IMR-90 (cell line): ENCODE results near the gene ACKR2.

Experiments used
- CEBPB ChIP-seq: IDR thresholded peaks from 2 replicates; pipeline ENCODE4 v1.6.1; 2012; ENCODE audit warnings: low read depth, low read length, improper control_type of control experiment
- CHD1 ChIP-seq: IDR thresholded peaks from 2 replicates; pipeline ENCODE4 v1.6.1; 2012; ENCODE audit warnings: low read depth, low read length, improper control_type of control experiment
- CTCF ChIP-seq: conservative IDR thresholded peaks from 2 replicates; pipeline ENCODE4 v1.5.1; 2012; ENCODE audit warnings: mild to moderate bottlenecking, low read depth, low read length, improper control_type of control experiment
- MAZ ChIP-seq: IDR thresholded peaks from 2 replicates; pipeline ENCODE4 v1.6.1; 2012; ENCODE audit warnings: low read depth, mild to moderate bottlenecking, low read length, improper control_type of control experiment, moderate library complexity, borderline replicate concordance
- POLR2A ChIP-seq: IDR thresholded peaks from 2 replicates; pipeline ENCODE4 v1.6.1; 2012; ENCODE audit warnings: mild to moderate bottlenecking, low read depth, low read length
- RAD21 ChIP-seq: IDR thresholded peaks from 2 replicates; pipeline ENCODE4 v1.6.1; 2012; ENCODE audit warnings: low read length, improper control_type of control experiment
- RCOR1 ChIP-seq: IDR thresholded peaks from 2 replicates; pipeline ENCODE4 v1.6.1; 2012; ENCODE audit warnings: mild to moderate bottlenecking, low read length, improper control_type of control experiment; ENCODE audit not compliant: insufficient replicate concordance
- RFX5 ChIP-seq: IDR thresholded peaks from 2 replicates; pipeline ENCODE4 v1.8.0; 2012; ENCODE audit warnings: low read depth, mild to moderate bottlenecking, low read length, moderate library complexity
- SMC3 ChIP-seq: fragments of 150-350 bp; IDR thresholded peaks from 2 replicates; pipeline ENCODE4 v1.6.1; 2016; ENCODE audit warnings: low read depth, mild to moderate bottlenecking, antibody characterized with exemption, low read length, moderate library complexity
- TF ChIP-seq, protein P1 (sequence below): fragments of 150-350 bp; IDR thresholded peaks from 2 replicates; pipeline ENCODE4 v1.6.1; 2016; ENCODE audit warnings: low read depth, mild to moderate bottlenecking, low read length, moderate library complexity, borderline replicate concordance
- TF ChIP-seq, protein P2 (sequence below): fragments of 150-350 bp; IDR thresholded peaks from 2 replicates; pipeline ENCODE4 v1.6.1; 2017; ENCODE audit warnings: mild to moderate bottlenecking, antibody characterized with exemption, low read length, low read depth

DNA sequence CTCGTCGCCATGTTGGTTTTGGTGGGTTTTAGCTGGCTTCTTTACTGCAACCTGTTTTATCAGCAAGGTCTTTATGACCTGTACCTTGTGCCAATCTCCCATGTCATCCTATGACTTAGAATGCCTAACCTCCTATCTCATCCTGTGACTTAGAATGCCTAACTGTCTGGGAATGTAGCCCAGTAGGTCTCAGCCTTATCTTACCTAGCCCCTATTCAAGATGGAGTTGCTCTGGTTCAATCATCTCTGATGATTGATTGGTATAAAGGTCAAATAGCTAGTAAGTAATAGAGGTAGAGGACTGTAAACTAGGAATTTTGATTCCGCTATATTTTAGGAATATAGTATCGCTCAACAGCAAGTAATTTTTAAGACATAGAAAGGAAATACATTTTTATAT lies 1.3 kb upstream of the ACKR2 start:
- no peak for TF ChIP-seq CTCF
- TF ChIP-seq, protein P1, sequence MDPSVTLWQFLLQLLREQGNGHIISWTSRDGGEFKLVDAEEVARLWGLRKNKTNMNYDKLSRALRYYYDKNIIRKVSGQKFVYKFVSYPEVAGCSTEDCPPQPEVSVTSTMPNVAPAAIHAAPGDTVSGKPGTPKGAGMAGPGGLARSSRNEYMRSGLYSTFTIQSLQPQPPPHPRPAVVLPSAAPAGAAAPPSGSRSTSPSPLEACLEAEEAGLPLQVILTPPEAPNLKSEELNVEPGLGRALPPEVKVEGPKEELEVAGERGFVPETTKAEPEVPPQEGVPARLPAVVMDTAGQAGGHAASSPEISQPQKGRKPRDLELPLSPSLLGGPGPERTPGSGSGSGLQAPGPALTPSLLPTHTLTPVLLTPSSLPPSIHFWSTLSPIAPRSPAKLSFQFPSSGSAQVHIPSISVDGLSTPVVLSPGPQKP = no peak
- TF ChIP-seq POLR2A = no peak
- TF ChIP-seq RFX5 = no peak
- TF ChIP-seq, protein P2, sequence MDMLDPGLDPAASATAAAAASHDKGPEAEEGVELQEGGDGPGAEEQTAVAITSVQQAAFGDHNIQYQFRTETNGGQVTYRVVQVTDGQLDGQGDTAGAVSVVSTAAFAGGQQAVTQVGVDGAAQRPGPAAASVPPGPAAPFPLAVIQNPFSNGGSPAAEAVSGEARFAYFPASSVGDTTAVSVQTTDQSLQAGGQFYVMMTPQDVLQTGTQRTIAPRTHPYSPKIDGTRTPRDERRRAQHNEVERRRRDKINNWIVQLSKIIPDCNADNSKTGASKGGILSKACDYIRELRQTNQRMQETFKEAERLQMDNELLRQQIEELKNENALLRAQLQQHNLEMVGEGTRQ = no peak
- TF ChIP-seq MAZ = no peak
- no peak for TF ChIP-seq RAD21
- no peak for TF ChIP-seq RCOR1
- TF ChIP-seq SMC3 = no peak
- TF ChIP-seq CEBPB = no peak
- TF ChIP-seq CHD1 = no peak
